Ecto neural progenitor cell (in vitro differentiated cells): ENCODE data around the gene CFC1.
"Not testable (repeated sequence)": the region's sequence is repeated elsewhere in the genome, so short reads cannot be mapped to it uniquely, and the experiment has no call there.

Source experiments
- DNase-seq: peaks from one replicate; pipeline ENCODE4 v3.0.0-alpha.2; 2018; ENCODE audit warnings: low spot score

CFC1 gene

DNA sequence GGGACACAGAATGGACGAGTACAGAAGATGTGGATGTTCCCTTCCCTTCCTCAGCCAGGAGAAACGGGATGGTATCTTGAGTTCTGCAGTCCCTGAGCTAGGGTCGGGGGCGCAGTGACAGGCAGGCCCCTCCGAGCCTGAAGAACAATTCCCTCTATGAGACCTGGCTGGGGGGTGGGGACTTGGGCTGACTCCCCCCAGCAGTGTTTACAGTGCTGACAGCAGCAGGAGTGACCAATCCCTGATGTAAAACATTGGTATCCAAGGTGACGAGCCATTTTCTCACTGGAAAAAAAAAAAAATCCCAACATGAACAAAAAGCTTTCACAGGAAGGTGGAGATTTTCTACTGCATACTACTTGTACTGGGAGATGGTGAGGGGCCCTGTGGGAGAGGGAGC, at the start of gene CFC1:
Gene CFC1 (minus strand): TSS at position 183 of the 400 bp plus-strand sequence. CDS start 288 bp downstream, outside the sequence.
- DNase-seq = not testable (repeated sequence)

DNA sequence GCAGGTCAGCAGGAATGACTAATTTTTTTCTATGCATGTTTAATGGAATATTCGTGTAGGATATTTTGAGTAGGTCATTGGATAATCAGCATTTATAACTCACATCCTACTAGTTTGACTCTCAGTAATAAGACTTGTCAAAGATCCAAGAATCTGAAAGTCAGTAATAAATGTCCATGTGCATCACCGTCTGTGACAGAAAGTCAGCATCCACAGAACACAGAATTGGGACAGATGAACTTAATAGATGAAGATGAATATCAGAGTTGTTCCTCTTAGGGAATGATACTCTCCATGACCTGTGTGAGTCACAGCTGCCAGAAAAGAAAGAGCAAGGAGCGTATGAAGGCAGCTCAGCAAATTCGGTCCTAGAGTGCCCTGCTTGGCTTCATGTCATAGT, 42.3 kb upstream of the CFC1 start:
- DNase-seq = not testable (repeated sequence)

DNA sequence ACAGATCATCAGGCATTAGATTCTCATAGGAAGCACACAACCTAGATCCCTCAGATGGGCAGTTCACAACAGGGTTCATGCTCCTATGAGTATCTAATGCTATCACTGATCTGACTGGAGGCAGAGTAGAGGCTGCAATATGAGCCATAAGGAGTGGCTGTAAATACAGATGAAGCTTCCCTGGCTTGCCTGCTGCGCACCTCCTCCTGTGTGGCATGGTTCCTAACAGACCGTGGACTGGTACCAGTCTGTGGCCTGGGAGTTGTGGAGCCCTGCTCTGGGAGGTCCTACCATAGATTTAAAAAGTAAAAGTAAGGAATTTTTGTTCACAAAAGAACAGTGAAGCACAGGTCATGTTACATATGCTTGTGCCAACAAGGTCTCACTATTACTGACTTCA, 39.6 kb upstream of the CFC1 start:
- not testable (repeated sequence) for DNase-seq

DNA sequence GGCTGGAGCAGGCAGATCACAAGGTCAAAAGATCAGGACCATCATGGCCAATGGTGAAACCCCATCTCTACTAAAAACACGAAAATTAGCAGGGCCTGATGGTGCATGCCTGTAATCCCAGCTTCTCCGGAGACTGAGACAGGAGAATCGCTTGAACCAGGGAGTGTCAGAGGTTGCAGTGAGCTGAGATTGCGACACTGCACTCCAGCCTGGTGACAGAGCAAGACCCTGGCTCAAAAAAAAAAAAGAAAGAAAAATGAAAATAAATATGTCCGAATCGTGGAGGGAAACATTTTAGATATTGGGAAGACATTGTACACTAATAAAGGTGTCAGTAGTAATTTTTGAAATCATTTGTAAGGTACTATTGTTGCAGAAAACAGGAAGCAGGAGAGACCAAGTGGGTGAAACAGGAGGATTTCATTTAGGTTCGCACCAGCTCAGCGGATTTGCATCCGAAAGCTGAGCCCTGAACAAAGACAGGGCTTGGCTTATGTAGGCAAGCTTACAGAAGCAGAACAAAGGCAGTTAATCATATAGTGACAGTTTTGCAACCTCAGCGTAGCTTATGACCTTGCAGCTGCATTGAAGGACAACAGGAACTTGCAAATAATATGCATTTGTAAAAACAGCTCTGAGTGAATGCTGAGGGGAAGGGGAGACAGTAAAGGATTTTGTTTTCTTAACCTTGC, 29.6 kb upstream of the CFC1 start:
- DNase-seq = not testable (repeated sequence)

DNA sequence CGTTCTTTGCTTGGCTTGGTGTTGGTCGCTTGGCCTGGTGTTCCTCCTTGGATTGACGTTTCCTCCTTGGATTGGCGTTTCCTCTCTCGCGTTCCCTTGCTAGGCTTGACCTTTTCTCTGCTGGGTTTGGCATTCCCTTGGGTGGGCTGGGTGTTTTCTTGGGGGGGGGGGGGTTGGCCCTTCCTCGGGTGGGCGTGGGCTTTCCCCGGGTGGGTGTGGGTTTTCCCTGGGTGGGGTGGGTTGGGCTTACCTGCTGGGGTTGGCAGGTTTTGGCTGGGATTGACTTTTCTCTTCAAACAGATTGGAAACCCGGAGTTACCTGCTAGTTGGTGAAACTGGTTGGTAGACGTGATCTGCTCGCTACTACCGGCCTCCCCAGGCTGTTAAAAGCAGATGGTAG, 11.8 kb upstream of the CFC1 start, which contains the start of gene POTEJ:
Gene POTEJ (plus strand): TSS at position 301 of the 400 bp plus-strand sequence. CDS start 93 bp downstream, at position 394.
- DNase-seq = not testable (repeated sequence)

DNA sequence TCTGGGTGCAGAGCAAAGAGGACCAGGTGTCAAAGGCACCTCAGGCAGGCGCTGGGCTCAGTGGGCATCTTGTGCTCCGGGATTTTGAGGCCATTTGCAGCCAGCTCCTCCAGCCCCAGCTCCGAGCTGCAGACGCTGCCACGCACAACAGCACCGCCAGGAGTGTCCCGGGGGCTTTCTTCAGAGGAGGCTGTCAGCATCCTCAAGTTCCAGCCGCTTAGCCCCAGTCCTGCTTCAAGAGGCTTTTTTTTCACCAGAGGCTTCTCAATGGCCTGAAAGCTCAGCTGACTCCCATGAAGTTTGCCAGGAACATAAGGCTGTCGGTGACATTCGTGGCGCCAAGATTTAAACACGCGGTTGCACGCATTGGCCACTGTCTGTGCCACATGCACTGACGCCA, 11.1 kb upstream of the CFC1 start:
- peak; percentile 27 for DNase-seq

DNA sequence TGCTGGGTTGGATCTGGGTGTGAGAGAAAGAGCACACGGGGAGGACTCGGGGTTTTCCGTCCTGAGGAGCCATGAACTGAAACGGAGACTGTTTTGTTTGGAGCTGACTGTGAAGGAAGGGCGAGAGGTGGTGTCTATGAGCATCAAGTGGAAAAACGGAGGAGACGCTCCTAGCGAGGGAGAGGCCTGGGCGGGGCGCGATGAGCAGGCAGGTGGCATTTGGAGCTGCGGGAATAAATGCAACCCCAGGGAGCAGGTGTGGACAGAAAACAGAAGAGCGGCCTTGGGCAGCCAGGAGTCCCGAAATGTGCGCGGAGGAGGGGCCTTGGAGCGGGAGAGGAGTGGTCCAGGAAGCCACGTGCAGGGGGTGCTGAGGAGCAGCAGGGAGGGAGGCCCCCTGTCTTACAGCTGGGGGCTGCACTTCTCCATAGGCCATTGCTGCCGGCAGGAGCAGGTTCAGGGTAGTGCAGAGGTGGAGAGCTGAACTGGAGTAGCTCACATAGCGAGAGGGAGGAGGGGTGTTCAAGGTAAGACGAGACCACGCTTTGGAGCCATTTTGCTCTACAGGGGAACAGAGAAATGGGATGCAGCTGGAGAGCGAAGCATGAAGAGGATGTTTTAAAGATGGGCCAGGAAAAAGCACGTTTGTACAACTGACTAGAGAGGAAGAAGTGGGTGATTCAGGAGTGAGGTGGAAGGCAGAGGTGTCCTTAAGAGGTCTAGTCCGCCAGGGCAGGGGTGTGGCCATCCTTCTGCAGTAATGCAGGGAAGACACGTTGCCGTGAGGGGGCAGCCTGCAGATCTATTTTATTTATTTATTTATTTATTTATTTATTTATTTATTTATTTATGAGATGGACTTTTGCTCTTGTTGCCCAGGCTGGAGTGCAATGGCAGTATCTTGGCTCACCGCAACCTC, 9.9 kb upstream of the CFC1 start:
- DNase-seq = not testable (repeated sequence)

DNA sequence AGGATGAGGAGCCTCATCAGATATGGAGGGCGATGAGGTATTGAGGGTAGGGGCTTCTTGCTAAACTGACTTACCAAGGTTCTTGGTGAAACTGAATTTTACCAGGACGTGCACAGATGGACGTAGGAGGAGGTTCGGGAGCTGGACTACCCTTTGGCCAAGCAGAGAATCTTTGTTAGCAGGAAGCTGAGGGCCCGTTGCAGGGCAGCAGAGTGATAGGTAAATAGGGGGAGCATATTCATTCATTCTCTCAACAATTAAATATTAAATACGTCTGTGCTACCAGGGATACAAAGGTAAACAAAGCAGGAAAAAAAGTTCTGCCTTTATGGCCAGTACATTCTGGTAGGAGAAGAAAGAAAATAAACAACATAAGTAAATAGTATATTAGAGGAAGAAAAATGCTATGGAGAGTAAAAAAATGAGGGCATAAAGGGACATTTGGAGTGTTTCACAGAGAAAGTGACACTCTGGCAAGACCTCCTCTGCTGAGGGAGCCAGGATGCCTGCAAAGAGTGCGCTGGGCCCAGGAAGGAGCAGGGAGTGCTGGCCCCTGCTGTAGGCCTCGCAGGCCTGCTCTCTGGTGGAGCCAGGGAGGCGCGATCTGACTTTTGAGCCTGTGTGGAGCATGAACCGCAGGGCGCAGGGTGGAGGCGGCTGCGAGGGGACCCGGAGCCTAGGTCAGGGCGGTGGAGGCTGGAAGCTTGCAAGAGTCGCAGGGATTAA, 9.1 kb upstream of the CFC1 start:
- DNase-seq = not testable (repeated sequence)

DNA sequence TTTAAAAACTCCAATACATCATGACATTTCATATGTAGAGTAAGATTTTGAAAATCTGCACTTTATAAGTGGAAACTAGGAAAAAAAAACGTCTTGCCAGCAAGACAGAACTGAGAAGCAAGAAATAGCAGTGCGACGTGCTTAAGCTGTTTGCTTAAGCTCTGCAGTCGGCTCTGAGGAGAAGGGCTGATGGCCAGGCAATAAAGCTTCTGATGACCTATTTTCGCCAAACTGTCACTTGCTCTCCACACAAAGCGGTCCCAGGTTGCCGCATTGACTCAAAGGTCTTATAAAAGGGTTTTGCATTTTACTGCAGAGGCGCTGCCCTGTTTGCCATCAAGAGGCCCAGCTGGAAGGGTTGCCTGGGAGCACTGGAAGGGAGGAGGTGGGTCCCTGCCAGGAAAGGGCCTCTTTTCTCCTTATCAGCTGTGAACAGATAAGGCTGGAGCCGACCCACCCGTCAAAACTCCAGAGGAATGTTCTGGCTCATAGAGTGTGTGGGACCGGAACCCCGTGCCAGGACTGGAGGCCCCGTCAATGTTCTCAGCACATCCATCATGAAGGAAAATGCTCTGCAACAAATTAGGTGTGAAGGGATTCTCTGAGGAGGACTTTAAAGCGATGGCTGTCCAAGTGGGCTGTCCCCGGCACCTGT, 2.4 kb upstream of the CFC1 start:
- DNase-seq = not testable (repeated sequence)

DNA sequence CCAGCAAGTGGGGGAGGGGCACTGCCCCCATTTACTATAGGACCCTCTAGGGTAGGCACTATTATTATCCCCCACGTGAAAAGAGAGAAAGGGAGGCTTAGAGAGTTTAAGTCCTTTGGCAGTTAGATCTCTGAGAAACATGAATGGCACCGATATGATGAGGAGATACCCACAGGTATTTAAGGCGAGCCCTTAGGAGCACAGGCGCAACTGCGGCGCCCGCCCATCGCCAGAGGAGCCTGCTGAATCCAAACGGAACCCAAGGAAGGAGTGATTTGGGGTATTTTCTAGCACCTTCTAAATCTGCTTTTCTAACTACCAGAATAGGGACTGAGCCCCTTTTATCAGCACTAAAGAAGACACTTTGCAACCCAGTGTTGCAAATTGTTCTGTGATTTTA, 551 bp upstream of the CFC1 start:
- DNase-seq = not testable (repeated sequence)

DNA sequence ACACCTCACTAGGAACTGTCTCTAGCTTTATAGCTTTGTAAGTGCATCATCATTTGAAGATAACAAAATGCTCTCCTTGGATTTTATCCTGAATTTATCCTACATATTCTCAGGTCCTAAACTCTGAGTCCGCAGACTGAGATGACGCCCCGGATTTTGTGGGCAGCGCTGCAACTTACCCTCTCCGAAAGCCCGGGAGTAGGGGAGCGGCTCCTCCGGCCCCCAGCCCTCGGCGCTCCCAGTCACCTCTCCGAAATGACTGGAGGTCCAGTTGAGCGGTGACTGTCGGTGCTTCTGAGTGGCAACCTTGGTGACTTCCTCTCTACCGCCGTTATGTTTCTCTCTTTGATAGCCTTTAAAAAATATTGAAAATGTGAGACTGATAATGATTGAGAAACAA, 912 bp downstream of the CFC1 start:
- DNase-seq = not testable (repeated sequence)

DNA sequence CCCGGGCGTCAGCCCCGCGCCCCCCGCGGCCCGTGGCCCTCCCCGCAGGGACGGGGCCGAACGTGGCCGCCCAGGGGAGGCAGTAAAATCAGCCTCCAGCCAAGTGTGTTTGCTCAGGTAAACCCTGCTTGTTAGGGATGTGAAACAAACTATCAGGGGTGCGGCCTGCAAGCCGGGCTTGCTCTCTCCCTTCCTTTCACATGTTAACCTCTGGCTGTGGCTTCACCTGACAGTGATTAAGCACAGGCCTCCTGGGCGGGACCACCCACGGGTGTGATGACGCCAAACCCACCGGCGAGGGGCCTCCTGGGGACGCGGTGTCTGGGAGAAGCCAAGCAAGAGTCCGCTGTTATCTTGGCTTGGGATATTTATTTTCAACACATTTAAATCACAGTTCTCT, 1.4 kb downstream of the CFC1 start:
- not testable (repeated sequence) for DNase-seq

DNA sequence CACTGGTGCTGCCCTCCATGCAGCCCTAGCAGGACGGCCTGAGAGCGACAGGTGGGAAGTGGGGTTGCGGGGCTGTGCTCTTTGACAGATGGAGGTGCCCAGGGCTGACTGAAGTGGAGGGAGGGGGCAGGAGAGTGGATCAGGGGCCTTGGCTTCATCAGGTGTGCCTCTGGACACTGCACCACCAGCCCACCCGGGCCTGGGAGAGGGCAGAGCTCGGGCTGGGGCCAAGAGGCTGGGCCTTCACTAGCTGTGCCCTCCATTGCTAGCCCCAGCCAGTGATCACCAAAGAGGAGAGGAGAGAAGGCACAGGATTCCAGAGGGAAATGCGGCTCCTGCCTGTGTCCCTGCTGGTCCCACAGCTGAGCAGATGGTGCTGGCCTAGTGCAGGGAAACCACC, 2.6 kb downstream of the CFC1 start:
- DNase-seq = not testable (repeated sequence)

DNA sequence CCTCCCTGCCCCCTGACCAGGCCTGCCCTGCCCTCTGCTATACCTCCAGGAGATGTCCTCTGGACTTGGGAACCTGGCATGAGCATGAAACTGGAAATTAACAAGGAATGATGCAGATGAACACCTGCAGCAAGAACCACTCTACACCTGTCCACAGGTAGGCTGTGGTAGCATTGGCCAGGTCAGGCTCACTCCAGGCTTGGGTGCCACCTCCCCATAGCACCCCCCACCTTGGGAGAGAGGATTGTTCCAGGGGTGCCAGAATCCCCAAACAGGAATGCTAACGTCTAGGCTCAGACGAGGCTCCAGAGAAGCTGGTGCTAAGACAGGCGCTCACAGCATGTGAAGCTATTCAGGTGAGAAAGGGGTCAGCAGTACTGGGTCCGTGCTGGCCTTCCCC, 5.4 kb downstream of the CFC1 start:
- DNase-seq = not testable (repeated sequence)

DNA sequence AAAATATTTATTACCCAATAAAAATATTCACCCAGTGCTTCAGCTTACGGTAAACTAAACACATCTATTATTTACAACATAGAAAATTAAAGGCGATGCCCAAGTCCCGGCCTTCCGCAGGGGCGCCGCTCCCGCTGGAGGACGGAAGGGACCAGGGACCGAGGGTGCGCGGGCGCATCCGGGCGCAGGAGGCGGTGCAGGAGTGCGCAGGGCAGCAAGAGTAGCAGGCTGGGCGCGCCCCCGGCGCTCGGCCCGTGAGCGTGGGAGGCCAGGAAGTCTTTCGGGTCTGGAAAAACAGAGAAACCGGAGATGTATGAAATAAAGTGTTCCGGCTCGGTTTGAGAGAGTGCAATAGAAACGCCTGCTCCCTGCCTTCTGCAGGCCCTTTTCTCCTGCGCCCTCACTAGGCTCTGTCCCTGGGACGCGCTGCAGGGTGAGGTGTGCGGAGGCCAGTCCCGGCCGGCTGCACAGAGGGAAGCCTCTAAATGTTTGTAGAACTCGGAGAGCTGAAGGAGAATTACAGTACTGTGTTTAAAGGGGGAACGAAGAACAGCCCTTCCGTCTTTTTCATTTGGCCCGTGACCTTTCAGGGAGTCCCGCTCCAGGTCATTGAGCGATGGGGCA, 6.5 kb downstream of the CFC1 start:
- DNase-seq = not testable (repeated sequence)

DNA sequence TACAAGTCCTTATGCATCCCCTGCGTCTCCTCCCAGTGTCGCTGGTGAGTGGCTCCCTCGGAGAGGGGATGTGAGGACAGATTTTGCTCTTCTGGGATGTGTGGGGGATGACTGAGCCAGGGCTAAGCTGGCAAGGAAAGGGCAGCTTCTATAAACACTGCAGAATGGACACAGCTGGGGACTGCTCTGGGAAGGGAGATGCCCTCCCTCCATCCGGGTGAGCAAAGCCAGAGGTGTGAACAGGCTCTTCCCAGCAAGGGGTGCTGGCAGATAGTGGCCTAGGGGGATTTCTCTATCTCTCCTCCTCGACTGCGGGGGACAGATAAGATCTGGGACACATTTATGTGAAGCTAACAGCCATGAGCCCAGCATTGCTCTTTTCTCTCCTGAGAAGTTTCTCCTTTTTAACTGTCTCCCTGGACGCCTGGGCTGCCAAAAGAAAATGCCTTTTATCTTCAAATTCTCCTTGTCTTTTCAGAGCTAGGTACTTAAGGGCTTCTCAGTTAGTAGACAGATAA, 8.5 kb downstream of the CFC1 start:
- DNase-seq = not testable (repeated sequence)

DNA sequence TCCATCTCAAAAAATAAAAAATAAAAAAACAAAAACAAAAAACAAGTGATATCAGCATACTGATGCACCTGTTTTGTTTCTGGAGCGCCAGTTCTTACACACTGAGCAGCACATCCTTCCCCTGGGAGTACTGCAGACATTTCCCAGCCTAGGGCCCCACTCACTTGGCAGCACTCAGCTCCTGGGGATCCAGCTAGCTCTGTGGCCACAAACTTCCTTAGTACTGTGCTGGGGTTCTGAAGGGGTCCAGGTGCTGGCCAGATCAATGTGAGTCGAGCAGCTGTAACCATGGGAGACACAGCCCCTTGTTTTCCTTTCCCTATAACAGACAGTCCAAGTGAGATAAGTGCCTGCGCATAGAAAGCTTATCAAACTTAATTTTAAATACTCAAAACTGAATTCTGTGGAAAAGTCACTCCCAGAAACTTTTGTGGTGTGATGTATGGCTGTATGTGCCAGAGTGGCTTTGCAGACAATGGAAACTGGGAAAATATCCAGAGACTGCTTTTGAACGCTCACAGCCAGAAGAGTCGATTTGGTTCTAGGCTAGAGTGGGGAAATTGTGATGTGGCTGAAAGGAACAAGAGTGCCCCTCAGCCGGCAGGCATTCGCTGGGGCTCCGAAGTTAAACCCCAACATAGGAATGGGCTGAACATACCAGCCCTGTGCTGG, 9.1 kb downstream of the CFC1 start:
- DNase-seq = not testable (repeated sequence)

DNA sequence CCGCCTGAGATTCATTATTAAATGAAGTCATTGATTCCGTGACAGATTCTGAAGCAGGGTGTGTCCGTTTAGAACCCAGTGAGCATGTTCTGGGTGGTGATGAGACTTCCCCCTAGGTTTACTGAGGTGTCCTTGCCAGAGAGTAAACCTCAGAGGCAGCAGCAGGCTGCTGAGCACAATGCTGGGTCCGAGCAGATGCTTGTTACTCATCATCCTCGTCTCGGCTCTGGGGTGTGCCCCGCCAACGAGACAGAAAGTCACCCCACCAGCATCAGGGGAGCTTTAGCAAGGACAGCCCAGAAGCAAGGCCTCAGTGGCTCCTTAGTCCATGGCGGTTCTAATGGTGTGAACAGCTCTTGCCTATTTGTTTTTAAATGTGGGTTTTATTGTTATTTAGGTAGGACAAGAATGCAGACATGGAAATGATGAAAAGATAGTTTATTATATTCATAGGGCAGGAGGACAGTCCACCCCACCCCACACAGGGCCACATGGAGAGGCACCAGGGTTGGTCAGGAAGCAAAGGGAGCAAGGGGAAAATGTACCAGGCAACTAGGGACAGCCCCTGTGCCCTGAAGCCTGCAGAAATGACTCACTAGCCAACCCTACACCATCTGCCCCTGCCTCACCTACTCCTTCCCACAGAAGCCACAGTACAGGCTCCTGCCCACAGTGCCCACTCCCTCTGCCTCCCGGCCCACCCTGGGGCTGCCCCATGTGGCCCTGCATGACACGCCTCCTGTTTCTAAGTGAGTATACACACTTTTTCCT, 10.5 kb downstream of the CFC1 start:
- not testable (repeated sequence) for DNase-seq

DNA sequence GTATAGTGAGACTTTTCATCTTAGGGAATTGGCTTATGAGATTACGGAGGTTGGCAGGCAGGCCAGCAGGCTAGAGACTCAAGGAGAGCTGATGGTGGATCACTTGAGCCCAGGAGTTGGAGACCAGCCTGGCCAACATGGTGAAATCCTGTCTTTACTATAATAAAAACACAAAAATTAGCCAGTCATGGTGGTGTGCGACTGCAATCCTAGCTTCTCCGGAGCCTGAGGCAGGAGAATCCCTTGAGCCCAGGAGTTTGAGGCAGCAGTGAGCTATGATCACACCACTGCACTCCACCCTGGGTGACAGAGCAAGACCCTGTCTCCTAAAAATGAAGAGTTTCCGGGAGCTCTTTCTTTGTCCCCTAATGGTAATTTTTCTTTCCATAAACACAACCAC, 14.6 kb downstream of the CFC1 start:
- DNase-seq = not testable (repeated sequence)

DNA sequence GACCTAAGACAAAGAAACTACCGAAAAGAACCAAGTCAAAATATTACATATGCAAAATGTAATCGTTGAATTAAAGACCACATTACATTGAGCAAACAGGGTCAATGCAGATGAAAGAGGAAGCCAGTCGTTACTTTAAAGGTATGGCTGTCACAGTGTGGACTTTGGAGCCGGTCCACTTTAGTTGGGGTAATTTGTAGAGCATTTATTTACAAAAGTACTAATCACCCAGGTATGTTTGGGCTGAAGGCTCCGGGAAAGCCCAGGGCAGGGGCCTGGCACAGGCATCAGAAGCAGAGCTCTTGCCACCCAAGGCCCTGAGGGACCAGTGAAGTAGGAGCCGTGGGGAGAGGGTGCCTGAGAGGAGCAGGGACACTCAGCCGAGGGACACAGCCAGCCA, 15.8 kb downstream of the CFC1 start:
- not testable (repeated sequence) for DNase-seq
